KOPT-K1 (cell line): ENCODE data around the gene CACNA1B.
"Not testable (repeated sequence)": the region's sequence is repeated elsewhere in the genome, so short reads cannot be mapped to it uniquely, and the experiment has no call there.

Experiments
- H3K27ac ChIP-seq: fragments of 200-600 bp; sonication (generic); 2 replicates; pipeline ENCODE4 v1.5.1; 2016; ENCODE audit warnings: antibody characterized with exemption, mild to moderate bottlenecking, low read depth, low read length; ENCODE audit not compliant: poor library complexity, severe bottlenecking
- H3K36me3 ChIP-seq: fragments of 200-600 bp; sonication (generic); 2 replicates; pipeline ENCODE4 v1.5.1; 2017; ENCODE audit warnings: antibody characterized with exemption, mild to moderate bottlenecking, low read length, moderate library complexity; ENCODE audit not compliant: insufficient read depth
- H3K9me3 ChIP-seq: fragments of 200-600 bp; sonication (generic); 2 replicates; pipeline ENCODE4 v1.5.1; 2017; ENCODE audit warnings: antibody characterized with exemption, low read length, mild to moderate bottlenecking; ENCODE audit not compliant: insufficient read depth, poor library complexity, severe bottlenecking

CACNA1B gene

GRCh38 chr9:138149672-138150656 is 272.4 kb downstream of the CACNA1B start:
- H3K27ac ChIP-seq, H3K36me3 ChIP-seq, H3K9me3 ChIP-seq: not testable (repeated sequence)

- not testable (repeated sequence) for H3K36me3 ChIP-seq, H3K9me3 ChIP-seq, H3K27ac ChIP-seq
Observed at GRCh38 chr9:138155788-138156187, 278.2 kb downstream of the CACNA1B start.

GRCh38 chr9:138166793-138167192 is 289.2 kb downstream of the CACNA1B start:
- H3K36me3 ChIP-seq, H3K9me3 ChIP-seq, H3K27ac ChIP-seq: not testable (repeated sequence)
